Osteoblast (primary cell): ENCODE measurements around the gene GYG2. TPM values are rescaled to one million over a fixed set of nuclear protein-coding genes. Genes with fewer than 3 reads are reported as not detected.

ENCODE experiments used
- DNase-seq: peaks from one replicate; pipeline ENCODE4 v3.0.0; 2011; ENCODE audit warnings: low spot score, mixed read lengths; ENCODE audit not compliant: insufficient read length; ENCODE audit errors: missing footprints
- H2AFZ ChIP-seq: 2 replicates; pipeline ENCODE4 v1.6.0; 2011; ENCODE audit warnings: mild to moderate bottlenecking, low read length
- H3K27ac ChIP-seq: 2 replicates; pipeline ENCODE4 v1.5.1; 2011; ENCODE audit warnings: mild to moderate bottlenecking, low read depth, low read length, moderate library complexity
- H3K27me3 ChIP-seq: 2 replicates; pipeline ENCODE4 v1.6.0; 2012; ENCODE audit warnings: mild to moderate bottlenecking, control low read depth, inconsistent platforms, low read length, moderate library complexity; ENCODE audit not compliant: insufficient read depth
- H3K36me3 ChIP-seq: 2 replicates; pipeline ENCODE4 v1.5.1; 2011; ENCODE audit warnings: mild to moderate bottlenecking, low read length, control low read depth, moderate library complexity; ENCODE audit not compliant: insufficient read depth
- H3K4me1 ChIP-seq: 2 replicates; pipeline ENCODE4 v1.5.1; 2011; ENCODE audit warnings: mild to moderate bottlenecking, low read length, control low read depth, moderate library complexity; ENCODE audit not compliant: insufficient read depth
- H3K4me2 ChIP-seq: 2 replicates; pipeline ENCODE4 v1.6.0; 2011; ENCODE audit warnings: mild to moderate bottlenecking, low read length; ENCODE audit not compliant: insufficient read depth
- H3K4me3 ChIP-seq: fragments of 200-600 bp; sonication (generic); 3 replicates; pipeline ENCODE4 v1.5.1; 2012; ENCODE audit warnings: mild to moderate bottlenecking, low read length, inconsistent platforms; ENCODE audit not compliant: insufficient read depth
- H3K79me2 ChIP-seq: 2 replicates; pipeline ENCODE4 v1.6.0; 2012; ENCODE audit warnings: mild to moderate bottlenecking, low read length, control low read depth, inconsistent platforms; ENCODE audit not compliant: insufficient read depth
- H3K9me3 ChIP-seq: 2 replicates; pipeline ENCODE4 v1.5.1; 2011; ENCODE audit warnings: low read depth, low read length, control low read depth
- H4K20me1 ChIP-seq: 2 replicates; pipeline ENCODE4 v1.6.0; 2012; ENCODE audit warnings: mild to moderate bottlenecking, low read length, control low read depth; ENCODE audit not compliant: insufficient read depth
- CTCF ChIP-seq: IDR thresholded peaks from 2 replicates; pipeline ENCODE4 v1.5.1; 2011; ENCODE audit warnings: mild to moderate bottlenecking, low read depth, low read length, moderate library complexity; ENCODE audit errors: extremely low read depth
- total RNA-seq: library from RNA; depleted of rRNA; stranded (reverse); fragments of >200 nt; gene quantifications from 2 replicates; pipeline ENCODE4 v1.2.3, GENCODE V29; 2012

The GYG2 gene
- total RNA-seq, 1 donor, result 6.2 TPM

- Histone ChIP-seq H4K20me1 (no peaks in the 10 kb centered on the region), H3K79me2 (no peaks in the 10 kb centered on the region), H3K4me2 (no peak overlapping the region), H3K4me3 (no peak overlapping the region), H3K4me1 (no peaks in the 10 kb centered on the region), H2AFZ (no peak overlapping the region), H3K36me3 (no peaks in the 10 kb centered on the region), H3K27ac (no peak overlapping the region), H3K27me3 (no peaks in the 10 kb centered on the region), H3K9me3 (peaks cover 3% of the 10 kb centered on the region)
- no peak for TF ChIP-seq CTCF
- no peak for DNase-seq
Observed at GRCh38 chrX:2898846-2899512, 70.2 kb downstream of the GYG2 start.

- H3K27ac ChIP-seq, result no peak overlapping the region
- no peaks in the 10 kb centered on the region for H3K36me3 ChIP-seq
- no peak overlapping the region for H3K4me2 ChIP-seq
- no peaks in the 10 kb centered on the region for H3K27me3 ChIP-seq
- DNase-seq, result no peak
- no peaks in the 10 kb centered on the region for H3K79me2 ChIP-seq
- peaks cover 3% of the 10 kb centered on the region for H3K9me3 ChIP-seq
- no peak overlapping the region for H3K4me3 ChIP-seq
- no peak for TF ChIP-seq CTCF
- no peaks in the 10 kb centered on the region for H4K20me1 ChIP-seq
- no peaks in the 10 kb centered on the region for H3K4me1 ChIP-seq
- H2AFZ ChIP-seq, result no peak overlapping the region
Observed at GRCh38 chrX:2901367-2902036, 72.8 kb downstream of the GYG2 start.

- no peaks in the 10 kb centered on the region for H3K36me3 ChIP-seq
- no peak for DNase-seq
- H3K4me3 ChIP-seq, result no peak overlapping the region
- no peaks in the 10 kb centered on the region for H3K4me1 ChIP-seq
- no peaks in the 10 kb centered on the region for H3K79me2 ChIP-seq
- no peak overlapping the region for H2AFZ ChIP-seq
- H3K27ac ChIP-seq, result no peak overlapping the region
- no peak overlapping the region for H3K4me2 ChIP-seq
- TF ChIP-seq CTCF, result no peak
- peaks cover 3% of the 10 kb centered on the region for H3K9me3 ChIP-seq
- no peaks in the 10 kb centered on the region for H4K20me1 ChIP-seq
- no peaks in the 10 kb centered on the region for H3K27me3 ChIP-seq
Observed at GRCh38 chrX:2902841-2903240, 74.1 kb downstream of the GYG2 start.

GRCh38 chrX:2903366-2903765, 74.6 kb downstream of the GYG2 start:
- H3K4me3 ChIP-seq, result no peak overlapping the region
- no peak for TF ChIP-seq CTCF
- H3K9me3 ChIP-seq, result peaks cover 3% of the 10 kb centered on the region
- H3K4me2 ChIP-seq, result no peak overlapping the region
- H3K79me2 ChIP-seq, result no peaks in the 10 kb centered on the region
- H3K4me1 ChIP-seq, result no peaks in the 10 kb centered on the region
- no peaks in the 10 kb centered on the region for H3K27me3 ChIP-seq
- no peak overlapping the region for H3K27ac ChIP-seq
- H3K36me3 ChIP-seq, result no peaks in the 10 kb centered on the region
- no peak for DNase-seq
- H4K20me1 ChIP-seq, result no peaks in the 10 kb centered on the region
- H2AFZ ChIP-seq, result no peak overlapping the region
